GM12872 (cell line): Measurements from ENCODE around the gene MORN1.

Experiments
- TF ChIP-seq, protein P1 (sequence below): IDR thresholded peaks from 3 replicates; pipeline ENCODE4 v1.5.1; 2011; ENCODE audit warnings: low read depth, mild to moderate bottlenecking, low read length, moderate library complexity; ENCODE audit not compliant: insufficient read depth

Gene MORN1

DNA sequence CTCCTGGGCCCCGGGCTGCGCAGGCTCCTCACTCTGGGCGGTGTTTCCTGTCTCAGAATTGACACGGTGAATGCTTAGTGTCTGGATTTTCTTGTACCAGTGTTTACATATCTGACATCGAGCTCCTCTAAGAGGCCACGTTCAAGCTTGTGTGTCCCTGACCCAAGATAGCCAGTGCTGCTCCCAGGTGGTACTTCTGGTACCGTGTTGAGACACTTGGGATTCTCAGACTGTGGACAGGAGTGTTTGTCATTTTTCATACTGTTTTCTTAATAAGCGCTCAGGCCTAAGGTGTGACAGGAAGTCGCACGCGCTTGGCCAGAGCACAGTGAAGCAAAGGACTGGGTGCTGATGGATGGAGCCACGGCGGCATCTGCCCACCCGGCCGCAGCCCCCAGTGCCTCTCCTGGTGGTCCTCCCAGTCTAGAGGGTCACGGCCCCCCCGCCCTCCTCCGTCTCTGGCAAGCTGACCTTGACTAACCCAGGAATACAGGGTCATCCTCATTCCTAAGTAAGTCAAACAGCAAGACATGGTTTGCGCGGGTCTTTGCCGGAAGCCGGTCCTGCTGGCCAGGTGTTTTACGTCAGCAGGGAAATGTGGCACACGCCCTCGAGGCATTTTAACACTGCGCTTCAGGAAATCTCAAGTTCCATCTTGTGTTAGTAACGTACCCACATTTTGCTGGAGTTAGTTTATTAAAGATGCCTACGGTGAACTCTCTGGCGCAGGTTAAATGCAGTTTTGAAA is 13.0 kb upstream of the MORN1 start:
- TF ChIP-seq, protein P1, sequence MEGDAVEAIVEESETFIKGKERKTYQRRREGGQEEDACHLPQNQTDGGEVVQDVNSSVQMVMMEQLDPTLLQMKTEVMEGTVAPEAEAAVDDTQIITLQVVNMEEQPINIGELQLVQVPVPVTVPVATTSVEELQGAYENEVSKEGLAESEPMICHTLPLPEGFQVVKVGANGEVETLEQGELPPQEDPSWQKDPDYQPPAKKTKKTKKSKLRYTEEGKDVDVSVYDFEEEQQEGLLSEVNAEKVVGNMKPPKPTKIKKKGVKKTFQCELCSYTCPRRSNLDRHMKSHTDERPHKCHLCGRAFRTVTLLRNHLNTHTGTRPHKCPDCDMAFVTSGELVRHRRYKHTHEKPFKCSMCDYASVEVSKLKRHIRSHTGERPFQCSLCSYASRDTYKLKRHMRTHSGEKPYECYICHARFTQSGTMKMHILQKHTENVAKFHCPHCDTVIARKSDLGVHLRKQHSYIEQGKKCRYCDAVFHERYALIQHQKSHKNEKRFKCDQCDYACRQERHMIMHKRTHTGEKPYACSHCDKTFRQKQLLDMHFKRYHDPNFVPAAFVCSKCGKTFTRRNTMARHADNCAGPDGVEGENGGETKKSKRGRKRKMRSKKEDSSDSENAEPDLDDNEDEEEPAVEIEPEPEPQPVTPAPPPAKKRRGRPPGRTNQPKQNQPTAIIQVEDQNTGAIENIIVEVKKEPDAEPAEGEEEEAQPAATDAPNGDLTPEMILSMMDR: no peak

- TF ChIP-seq, protein P1: no peak
Observed at GRCh38 chr1:2403273-2403672, 11.9 kb upstream of the MORN1 start.

DNA sequence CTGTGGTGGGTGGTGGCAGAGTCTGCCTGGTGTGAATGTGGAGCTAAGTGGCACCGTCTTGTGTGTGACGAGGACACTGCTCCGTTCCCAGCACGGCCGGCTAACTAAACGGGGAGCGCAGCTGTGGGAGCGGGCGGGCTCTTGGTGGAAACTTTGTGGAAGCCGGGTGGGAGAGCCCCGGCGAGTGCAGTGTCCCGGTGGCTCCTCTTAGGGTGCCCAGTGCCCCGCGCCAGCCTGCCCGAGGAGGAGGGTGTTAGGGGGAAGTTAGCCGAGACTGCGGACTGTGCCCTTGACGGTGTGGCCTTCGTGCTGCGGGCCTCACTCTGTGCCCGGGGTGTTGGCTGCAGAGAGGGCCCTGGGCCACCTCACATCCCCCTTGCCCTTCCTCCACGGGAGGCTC is 11.1 kb upstream of the MORN1 start:
- TF ChIP-seq, protein P1: no peak

DNA sequence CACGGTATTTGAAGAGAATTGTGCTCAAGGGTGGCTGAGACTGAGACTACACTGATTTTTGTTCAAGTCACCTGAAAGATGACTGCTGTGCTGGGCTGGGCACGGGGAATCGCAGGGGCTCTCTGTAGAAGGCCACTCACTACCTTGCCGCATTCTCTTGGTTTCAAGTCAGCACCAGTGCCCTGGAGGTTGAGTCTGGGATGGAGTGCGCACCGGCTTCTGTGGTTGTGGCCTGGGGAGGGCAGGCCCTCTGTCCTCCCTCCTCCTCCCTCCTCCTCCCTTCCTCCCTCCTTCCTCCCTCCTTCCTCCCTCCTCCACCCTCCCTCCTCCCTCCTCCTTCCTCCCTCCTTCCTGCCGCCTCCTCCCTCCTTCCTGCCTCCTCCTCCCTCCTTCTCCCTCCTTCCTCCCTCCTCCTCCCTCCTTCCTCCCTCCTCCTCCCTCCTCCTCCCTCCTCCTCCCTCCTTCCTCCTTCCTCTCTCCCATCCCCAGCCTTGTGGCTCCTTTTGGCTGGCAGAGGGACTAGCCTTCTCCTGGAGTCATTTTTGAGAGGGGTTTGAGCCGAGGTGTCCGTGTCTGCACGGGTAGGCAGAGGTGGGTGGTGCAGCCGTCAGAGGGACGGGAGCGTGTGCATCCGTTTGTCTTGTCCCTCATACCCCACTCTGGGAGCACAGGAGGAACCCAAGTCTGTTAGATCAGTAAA is 9.7 kb upstream of the MORN1 start:
- TF ChIP-seq, protein P1: no peak

- TF ChIP-seq, protein P1: no peak
Observed at GRCh38 chr1:2400576-2400909, 9.2 kb upstream of the MORN1 start.

DNA sequence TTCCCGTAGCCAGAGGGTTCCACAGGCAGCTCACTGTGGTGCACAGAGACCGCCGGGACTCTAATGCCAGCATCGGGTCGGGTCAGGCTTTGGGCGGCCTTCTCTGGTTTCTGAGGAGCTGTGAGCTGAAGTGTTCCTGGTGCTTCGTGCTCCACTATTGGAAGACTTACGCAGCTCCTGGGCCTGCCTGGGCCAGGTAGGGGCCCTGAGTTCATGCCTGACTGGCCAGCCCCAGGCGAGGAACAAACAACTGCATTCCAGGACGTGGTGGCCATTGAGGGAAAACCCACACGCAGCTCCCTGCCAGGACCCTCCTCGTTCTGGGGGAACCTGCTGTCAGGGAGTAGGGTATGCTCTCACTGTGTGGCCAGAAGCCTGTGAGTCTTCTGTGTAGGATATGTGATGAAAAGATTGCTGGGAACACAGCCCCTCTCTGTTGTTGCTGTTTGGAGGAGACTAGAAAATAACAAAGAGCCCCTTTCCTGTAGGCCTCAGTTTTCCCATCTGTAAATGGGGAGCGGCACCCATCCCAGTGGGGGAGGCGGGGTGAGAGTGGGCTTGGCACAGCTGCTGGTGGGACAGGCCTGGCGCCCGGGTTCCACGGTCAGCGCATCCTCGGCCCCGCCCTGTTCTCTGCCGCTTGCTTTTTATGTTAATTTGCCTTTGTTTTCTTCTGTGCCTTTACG is 8.7 kb upstream of the MORN1 start:
- TF ChIP-seq, protein P1: no peak

DNA sequence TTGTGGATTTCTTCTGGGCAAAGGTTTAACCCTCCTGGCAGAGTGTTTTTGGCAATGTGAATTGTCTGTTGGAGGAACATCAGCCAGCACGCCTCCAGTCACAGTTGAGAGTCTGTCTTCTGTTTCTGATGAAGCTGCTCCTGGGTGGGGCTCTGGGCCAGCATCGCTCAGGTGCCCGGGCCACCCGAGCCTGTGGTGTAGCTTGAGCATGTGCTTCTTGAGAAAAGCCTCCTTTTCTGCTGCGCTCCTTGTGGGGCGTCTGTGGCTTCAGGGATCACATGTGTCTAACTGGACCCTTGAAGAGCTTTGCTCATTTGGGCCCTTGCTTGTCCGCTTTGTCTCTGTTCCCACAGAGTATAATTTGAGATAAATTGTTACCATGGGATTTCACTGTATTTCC is 7.5 kb upstream of the MORN1 start:
- TF ChIP-seq, protein P1: no peak
